Osteoblast (primary cell): Measurements from ENCODE around the gene TBC1D21. TPM values are rescaled to one million over a fixed set of nuclear protein-coding genes. Genes with fewer than 3 reads are reported as not detected.

Experiments used
- DNase-seq: peaks from one replicate; pipeline ENCODE4 v3.0.0; 2011; ENCODE audit warnings: low spot score, mixed read lengths; ENCODE audit not compliant: insufficient read length; ENCODE audit errors: missing footprints
- H2AFZ ChIP-seq: 2 replicates; pipeline ENCODE4 v1.6.0; 2011; ENCODE audit warnings: mild to moderate bottlenecking, low read length
- H3K27ac ChIP-seq: 2 replicates; pipeline ENCODE4 v1.5.1; 2011; ENCODE audit warnings: mild to moderate bottlenecking, low read depth, low read length, moderate library complexity
- H3K27me3 ChIP-seq: 2 replicates; pipeline ENCODE4 v1.6.0; 2012; ENCODE audit warnings: mild to moderate bottlenecking, control low read depth, inconsistent platforms, low read length, moderate library complexity; ENCODE audit not compliant: insufficient read depth
- H3K36me3 ChIP-seq: 2 replicates; pipeline ENCODE4 v1.5.1; 2011; ENCODE audit warnings: mild to moderate bottlenecking, low read length, control low read depth, moderate library complexity; ENCODE audit not compliant: insufficient read depth
- H3K4me1 ChIP-seq: 2 replicates; pipeline ENCODE4 v1.5.1; 2011; ENCODE audit warnings: mild to moderate bottlenecking, low read length, control low read depth, moderate library complexity; ENCODE audit not compliant: insufficient read depth
- H3K4me2 ChIP-seq: 2 replicates; pipeline ENCODE4 v1.6.0; 2011; ENCODE audit warnings: mild to moderate bottlenecking, low read length; ENCODE audit not compliant: insufficient read depth
- H3K4me3 ChIP-seq: fragments of 200-600 bp; sonication (generic); 3 replicates; pipeline ENCODE4 v1.5.1; 2012; ENCODE audit warnings: mild to moderate bottlenecking, low read length, inconsistent platforms; ENCODE audit not compliant: insufficient read depth
- H3K79me2 ChIP-seq: 2 replicates; pipeline ENCODE4 v1.6.0; 2012; ENCODE audit warnings: mild to moderate bottlenecking, low read length, control low read depth, inconsistent platforms; ENCODE audit not compliant: insufficient read depth
- H3K9me3 ChIP-seq: 2 replicates; pipeline ENCODE4 v1.5.1; 2011; ENCODE audit warnings: low read depth, low read length, control low read depth
- H4K20me1 ChIP-seq: 2 replicates; pipeline ENCODE4 v1.6.0; 2012; ENCODE audit warnings: mild to moderate bottlenecking, low read length, control low read depth; ENCODE audit not compliant: insufficient read depth
- total RNA-seq: library from RNA; depleted of rRNA; stranded (reverse); fragments of >200 nt; gene quantifications from 2 replicates; pipeline ENCODE4 v1.2.3, GENCODE V29; 2012
- TF ChIP-seq, protein P1 (sequence below): IDR thresholded peaks from 2 replicates; pipeline ENCODE4 v1.5.1; 2011; ENCODE audit warnings: mild to moderate bottlenecking, low read depth, low read length, moderate library complexity; ENCODE audit errors: extremely low read depth

TBC1D21 gene
- total RNA-seq, 1 donor = not detected

DNA sequence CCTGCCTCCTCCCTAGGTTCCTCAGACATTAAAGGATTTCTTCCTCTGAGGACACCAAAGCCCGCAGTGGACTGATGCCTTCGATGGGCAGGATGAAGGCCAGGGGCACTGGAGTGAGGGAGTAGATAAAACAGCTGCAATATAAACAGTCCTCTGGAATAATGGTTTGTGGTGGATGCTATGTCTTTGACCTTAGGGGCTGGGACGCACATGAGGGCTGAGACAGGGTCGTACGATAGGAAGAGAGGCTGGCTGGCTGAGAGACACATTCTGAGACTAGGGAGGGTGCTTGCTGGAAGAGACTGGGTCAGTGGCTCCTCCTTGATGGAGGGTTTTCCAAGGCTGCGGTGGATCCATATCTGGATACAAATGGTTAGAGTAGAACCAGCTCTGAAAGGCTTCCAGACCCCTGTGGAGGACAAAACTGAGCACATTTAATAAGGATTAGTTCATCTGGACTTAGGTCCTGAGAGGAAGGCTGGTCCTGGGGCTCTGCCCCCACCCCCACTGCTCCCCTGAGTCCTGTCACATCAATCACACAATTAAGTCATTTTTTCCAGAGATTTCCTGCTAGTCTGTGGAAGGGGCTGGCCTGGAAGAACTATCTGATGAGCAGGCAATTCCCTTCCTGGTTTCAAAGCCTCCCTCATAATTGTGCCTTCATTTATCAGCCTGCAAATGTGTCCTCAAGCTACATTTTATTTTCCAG is 15.8 kb downstream of the TBC1D21 start:
- Histone ChIP-seq H3K79me2 (no peaks in the 10 kb centered on the region), H2AFZ (no peak overlapping the region), H3K9me3 (no peaks in the 10 kb centered on the region), H3K27ac (no peak overlapping the region), H4K20me1 (no peaks in the 10 kb centered on the region), H3K27me3 (peaks cover 28% of the 10 kb centered on the region), H3K4me3 (no peak overlapping the region), H3K36me3 (no peaks in the 10 kb centered on the region), H3K4me2 (no peak overlapping the region), H3K4me1 (no peaks in the 10 kb centered on the region)
- TF ChIP-seq, protein P1, sequence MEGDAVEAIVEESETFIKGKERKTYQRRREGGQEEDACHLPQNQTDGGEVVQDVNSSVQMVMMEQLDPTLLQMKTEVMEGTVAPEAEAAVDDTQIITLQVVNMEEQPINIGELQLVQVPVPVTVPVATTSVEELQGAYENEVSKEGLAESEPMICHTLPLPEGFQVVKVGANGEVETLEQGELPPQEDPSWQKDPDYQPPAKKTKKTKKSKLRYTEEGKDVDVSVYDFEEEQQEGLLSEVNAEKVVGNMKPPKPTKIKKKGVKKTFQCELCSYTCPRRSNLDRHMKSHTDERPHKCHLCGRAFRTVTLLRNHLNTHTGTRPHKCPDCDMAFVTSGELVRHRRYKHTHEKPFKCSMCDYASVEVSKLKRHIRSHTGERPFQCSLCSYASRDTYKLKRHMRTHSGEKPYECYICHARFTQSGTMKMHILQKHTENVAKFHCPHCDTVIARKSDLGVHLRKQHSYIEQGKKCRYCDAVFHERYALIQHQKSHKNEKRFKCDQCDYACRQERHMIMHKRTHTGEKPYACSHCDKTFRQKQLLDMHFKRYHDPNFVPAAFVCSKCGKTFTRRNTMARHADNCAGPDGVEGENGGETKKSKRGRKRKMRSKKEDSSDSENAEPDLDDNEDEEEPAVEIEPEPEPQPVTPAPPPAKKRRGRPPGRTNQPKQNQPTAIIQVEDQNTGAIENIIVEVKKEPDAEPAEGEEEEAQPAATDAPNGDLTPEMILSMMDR = no peak
- DNase-seq = no peak

DNA sequence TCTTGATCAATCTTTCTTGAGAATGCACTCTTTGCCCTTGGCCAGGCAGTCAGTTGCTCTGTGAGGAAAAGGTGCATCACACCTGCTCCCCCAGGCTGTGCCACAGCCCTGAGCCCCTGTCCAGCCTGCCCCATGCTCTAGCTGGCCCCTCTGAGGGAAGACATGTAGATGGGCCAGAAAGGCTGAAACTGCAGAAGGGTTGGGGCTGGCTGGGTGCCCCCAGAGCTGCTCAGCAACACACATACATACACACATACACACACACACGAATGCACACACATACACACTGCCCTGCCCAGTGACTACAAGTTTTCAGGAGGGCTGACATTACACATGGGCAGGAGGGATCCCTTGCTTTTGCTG is 16.4 kb downstream of the TBC1D21 start:
- Histone ChIP-seq H3K36me3 (no peaks in the 10 kb centered on the region), H3K4me2 (no peak overlapping the region), H4K20me1 (no peaks in the 10 kb centered on the region), H3K79me2 (no peaks in the 10 kb centered on the region), H3K4me1 (no peaks in the 10 kb centered on the region), H3K9me3 (no peaks in the 10 kb centered on the region), H3K4me3 (no peak overlapping the region), H3K27ac (no peak overlapping the region), H3K27me3 (peaks cover 23% of the 10 kb centered on the region), H2AFZ (no peak overlapping the region)
- DNase-seq = no peak
- TF ChIP-seq, protein P1 = no peak

DNA sequence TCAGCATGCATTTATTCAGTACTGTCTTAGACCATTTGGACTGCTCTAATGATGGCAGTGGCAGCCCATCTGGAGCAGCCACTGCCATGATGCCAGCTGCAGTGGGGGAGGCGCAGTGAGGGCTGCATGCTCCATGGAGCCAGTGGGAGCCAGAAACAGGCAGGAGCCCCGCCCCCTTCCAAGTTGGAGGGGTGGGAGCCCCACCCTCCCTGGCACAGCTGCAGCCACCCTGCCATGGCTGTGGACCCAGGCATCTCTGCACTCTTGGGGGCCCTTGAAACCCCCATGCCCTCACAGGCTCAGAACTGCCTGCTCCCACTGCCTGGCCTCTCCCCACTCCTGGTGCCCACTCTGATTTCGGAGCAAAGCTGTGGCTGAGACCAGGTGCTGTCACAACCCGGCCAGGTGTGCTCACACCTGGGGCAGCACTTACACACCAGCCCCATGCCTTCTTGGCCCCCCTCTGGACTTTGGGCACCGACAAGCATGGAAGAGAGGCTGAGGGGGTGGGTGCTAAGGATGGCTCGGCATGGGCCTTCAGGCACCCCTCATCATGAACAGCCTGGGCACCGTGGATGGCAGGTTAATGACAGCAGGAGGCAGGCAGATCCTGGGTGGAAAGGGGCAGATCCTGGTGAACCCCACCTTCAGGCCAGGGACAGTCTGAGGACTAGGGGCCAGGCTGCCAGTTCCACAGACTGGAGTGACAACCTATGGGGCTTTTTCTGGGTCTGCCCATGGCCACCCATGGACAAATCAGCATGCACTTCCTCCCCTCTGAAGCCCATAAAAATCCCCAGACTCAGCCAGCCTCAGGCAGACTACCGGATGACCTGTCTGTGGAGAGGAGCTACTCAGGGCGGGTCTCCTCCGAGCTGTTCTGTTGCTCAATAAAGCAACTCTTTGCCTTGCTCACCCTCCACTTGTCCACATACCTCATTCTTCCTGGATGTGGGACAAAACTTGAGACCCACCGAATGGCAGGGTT is 18.3 kb downstream of the TBC1D21 start:
- Histone ChIP-seq H3K4me1 (no peaks in the 10 kb centered on the region), H3K27me3 (peaks cover 23% of the 10 kb centered on the region), H3K79me2 (no peaks in the 10 kb centered on the region), H3K4me3 (no peak overlapping the region), H3K9me3 (no peaks in the 10 kb centered on the region), H3K27ac (no peak overlapping the region), H3K36me3 (no peaks in the 10 kb centered on the region), H4K20me1 (no peaks in the 10 kb centered on the region), H2AFZ (no peak overlapping the region), H3K4me2 (no peak overlapping the region)
- DNase-seq = no peak
- TF ChIP-seq, protein P1 = no peak
